MM.1S (cell line): Measurements from ENCODE around the gene LCLAT1.

ENCODE experiments used
- CTCF ChIP-seq: fragments of 300-600 bp; sonication (generic); IDR thresholded peaks from 2 replicates; pipeline ENCODE4 v1.5.1; 2016; ENCODE audit warnings: antibody characterized with exemption, low read length, mixed read lengths
- EZH2 ChIP-seq: fragments of 300-600 bp; sonication (generic); optimal IDR thresholded peaks from 2 replicates; pipeline ENCODE3; 2017; ENCODE audit warnings: low read depth, mild to moderate bottlenecking, antibody characterized with exemption, low read length, mixed read lengths
- EZH2phosphoT487 ChIP-seq: fragments of 300-600 bp; sonication (generic); IDR thresholded peaks from 2 replicates; pipeline ENCODE4 v1.6.1; 2018; ENCODE audit warnings: antibody characterized with exemption, low read length

DNA sequence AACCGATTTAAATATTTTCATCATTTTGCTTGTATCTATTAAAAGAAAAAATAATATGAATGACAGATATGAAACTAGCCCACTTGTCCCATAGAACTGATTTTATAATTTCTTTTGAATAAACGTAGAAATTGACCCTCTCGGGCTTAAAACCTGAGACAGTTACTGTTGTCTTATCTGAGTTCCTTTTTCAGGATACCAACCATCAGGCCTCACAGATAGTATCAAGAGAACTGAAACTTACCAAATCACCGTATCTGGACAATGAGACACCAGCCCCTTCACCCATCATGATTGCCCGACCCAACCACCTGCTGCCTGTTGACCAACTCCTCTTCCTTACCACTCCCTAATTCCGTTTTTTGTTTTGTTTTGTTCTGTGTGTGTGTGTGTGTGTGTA, 53.7 kb downstream of the LCLAT1 start:
- no peak for TF ChIP-seq EZH2
- no peak for TF ChIP-seq CTCF
- no peak for TF ChIP-seq EZH2phosphoT487
